Bronchial epithelial cell (primary cell): ENCODE results near the gene TEX38. TPM values are rescaled to one million over a fixed set of nuclear protein-coding genes. Genes with fewer than 3 reads are reported as not detected.
"Not testable (repeated sequence)": the region's sequence is repeated elsewhere in the genome, so short reads cannot be mapped to it uniquely, and the experiment has no call there.

Source experiments
- DNase-seq: peaks from one replicate; pipeline ENCODE4 v3.0.0-alpha.2; 2010; ENCODE audit warnings: low read depth
- FAIRE-seq: peaks from 2 replicates; lab custom pipeline; 2011; peaks lifted over from hg19 to GRCh38; lab: Jason Lieb, UNC
- H3K27me3 ChIP-seq: 2 replicates; pipeline ENCODE4 v1.5.1; 2011; ENCODE audit warnings: low read length; ENCODE audit not compliant: control insufficient read depth, insufficient read depth
- H3K36me3 ChIP-seq: 2 replicates; pipeline ENCODE4 v1.5.1; 2011; ENCODE audit warnings: low read length; ENCODE audit not compliant: control insufficient read depth, insufficient read depth
- H3K4me3 ChIP-seq: 2 replicates; pipeline ENCODE4 v1.5.1; 2011; ENCODE audit warnings: mild to moderate bottlenecking, low read depth, low read length, control low read depth
- CTCF ChIP-seq: IDR thresholded peaks from 2 replicates; pipeline ENCODE4 v1.5.1; 2011; ENCODE audit warnings: mild to moderate bottlenecking, moderate library complexity, low read length, control low read depth, inconsistent platforms; ENCODE audit not compliant: insufficient read depth, severe bottlenecking
- total RNA-seq: library from RNA; depleted of rRNA; stranded (reverse); fragments of >200 nt; gene quantifications from 2 replicates; pipeline ENCODE4 v1.2.1, GENCODE V29; 2014

The TEX38 gene
- total RNA-seq, 1 donor from 2014 or later = not detected

DNA sequence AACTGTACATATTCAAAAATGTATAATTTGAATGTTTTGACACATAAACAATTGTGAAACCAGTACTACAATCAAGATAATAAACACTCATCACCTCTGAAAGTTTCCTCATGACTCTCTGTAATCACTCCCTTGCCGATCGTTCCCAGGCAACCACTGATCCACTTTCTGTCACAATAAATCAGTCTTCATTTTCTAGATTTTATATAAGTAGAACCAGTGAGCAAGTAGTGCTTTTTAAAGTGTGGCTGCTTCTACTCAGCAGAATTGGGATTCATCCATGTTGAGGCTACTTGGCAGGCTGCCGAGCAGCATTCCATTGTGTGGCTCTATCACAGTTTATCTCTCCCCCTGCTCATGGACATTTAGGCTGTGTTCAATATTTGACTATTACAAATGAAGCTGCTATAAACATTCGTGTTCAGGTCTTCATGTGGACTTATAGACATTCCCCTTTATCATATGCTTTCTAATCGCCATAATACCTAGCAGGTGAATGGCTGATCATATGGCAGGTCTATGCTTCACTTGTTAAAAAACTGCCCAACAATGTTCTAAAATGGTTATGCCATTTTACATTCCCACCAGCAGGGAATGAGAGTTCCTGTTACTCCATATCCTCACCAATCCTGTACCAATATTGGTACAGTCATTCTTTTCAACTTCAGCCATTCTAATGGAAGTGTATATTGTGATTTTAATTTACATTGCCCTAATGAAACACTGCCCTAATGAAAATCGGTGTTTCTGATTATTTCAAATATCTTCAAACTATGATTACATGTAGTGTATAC is 20.5 kb downstream of the TEX38 start:
- H3K4me3 ChIP-seq = no peak overlapping the region

DNA sequence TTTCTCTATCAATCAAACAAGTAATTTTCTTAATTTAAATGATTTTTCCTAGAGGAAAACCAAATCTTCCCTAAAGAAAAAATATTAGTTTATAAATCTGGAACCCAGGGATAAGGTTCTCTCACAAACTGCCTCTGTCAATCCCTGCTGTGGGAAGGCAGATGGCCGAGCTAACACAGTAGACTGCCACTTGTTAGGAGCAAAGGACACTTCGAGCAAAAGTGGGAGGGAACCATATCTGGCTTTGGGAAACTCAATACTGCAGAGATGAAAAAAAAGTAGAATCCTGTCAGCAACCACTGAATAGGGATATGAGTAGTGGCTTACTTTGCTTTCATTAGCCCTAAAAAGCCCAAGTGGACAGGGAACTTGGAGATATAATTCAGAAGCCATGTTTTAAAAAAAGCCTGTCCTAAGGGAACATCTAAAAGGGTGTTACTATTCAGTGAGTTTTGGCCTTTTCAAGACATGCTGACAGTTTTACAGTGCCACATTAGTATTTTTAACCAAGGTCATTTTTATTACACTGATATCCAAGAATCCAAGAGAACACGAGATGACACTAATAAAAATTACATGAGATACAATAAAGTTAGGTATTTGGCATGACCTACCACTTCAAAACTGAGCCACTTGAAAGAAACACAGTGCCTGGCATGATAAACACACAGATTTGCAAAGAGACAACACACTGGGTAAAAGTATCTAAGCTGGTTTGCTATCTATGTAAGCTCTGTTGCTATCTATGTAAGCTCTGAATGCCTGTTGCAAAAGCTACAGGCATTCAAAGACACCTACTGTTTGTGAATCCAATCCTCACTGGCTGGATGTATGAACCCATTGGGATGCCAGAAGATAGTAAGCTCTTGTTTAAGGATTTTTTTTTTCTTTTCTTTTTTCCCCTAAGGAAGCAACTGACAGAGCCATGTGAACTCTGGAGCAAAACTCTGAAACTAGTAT is 21.4 kb downstream of the TEX38 start:
- peaks cover 27% of the 10 kb centered on the region for H3K36me3 ChIP-seq

More for the DNA sequence above, 20.5 kb downstream of the TEX38 start:
- FAIRE-seq (no peak), DNase-seq (no peak)
- TF ChIP-seq CTCF = peak; percentile 9
- no peaks in the 10 kb centered on the region for H3K27me3 ChIP-seq
- H3K36me3 ChIP-seq = peaks cover 29% of the 10 kb centered on the region

DNA sequence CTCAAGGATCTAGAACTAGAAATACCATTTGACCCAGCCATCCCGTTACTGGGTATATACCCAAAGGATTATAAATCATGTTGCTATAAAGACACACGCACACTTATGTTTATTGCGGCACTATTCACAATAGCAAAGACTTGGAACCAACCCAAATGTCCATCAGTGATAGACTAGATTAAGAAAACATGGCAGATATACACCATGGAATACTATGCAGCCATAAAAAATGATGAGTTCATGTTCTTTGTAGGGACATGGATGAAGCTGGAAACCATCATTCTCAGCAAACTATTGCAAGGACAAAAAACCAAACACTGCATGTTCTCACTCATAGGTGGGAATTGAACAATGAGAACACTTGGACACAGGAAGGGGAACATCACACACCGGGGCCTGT is 23.0 kb downstream of the TEX38 start:
- H3K36me3 ChIP-seq = peaks cover 21% of the 10 kb centered on the region
- H3K4me3 ChIP-seq, DNase-seq, FAIRE-seq, H3K27me3 ChIP-seq: not testable (repeated sequence)

More for the DNA sequence above, 21.4 kb downstream of the TEX38 start:
- H3K27me3 ChIP-seq = no peaks in the 10 kb centered on the region
- no peak for FAIRE-seq
- no peak overlapping the region for H3K4me3 ChIP-seq
- no peak for DNase-seq
- TF ChIP-seq CTCF = no peak

DNA sequence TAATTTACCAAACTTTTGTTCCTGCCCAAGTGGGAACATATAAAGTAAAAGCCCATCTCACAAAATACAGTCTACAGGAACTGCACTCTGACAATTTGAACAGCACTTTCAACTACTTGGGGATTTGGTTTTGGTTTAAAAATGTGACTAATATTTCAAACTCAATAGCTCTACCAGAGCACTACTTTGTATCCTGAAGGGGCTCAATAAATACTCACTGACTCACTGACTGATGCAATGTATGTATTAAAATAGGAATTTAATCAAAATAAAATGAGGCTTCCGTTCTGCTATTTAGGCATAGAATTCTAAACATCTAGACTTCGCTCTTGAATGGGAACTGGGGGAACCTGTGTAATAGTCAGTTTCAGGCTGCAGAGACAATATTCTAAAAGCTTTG is 25.4 kb downstream of the TEX38 start:
- DNase-seq (no peak), FAIRE-seq (no peak)
- Histone ChIP-seq H3K27me3 (no peaks in the 10 kb centered on the region), H3K4me3 (no peak overlapping the region), H3K36me3 (peaks cover 14% of the 10 kb centered on the region)
- no peak for TF ChIP-seq CTCF

DNA sequence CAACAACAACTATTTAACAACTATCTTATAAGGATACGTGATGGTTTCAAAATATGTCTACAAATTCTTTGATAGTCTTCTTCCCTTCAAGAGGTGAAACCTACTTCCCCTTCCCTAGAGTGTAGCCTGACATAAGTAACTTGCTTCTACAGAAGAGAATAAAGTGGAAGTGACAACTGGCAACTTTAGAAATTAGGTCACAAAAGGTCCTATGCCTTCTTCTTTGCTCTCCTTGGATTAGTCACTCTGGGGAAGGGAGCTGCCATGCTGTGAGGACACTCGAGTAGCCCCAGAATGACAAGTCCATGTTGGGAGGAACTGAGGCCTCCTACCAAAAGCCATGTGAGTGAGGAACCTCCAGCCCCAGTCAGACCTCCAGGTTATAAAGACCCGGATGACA is 28.0 kb downstream of the TEX38 start:
- Histone ChIP-seq H3K36me3 (peaks cover 17% of the 10 kb centered on the region), H3K4me3 (no peak overlapping the region), H3K27me3 (no peaks in the 10 kb centered on the region)
- no peak for TF ChIP-seq CTCF
- DNase-seq (no peak), FAIRE-seq (no peak)
